ENCODE measurements around the gene PROSER2. TPM values are rescaled to one million over a fixed set of nuclear protein-coding genes. Genes with fewer than 3 reads are reported as not detected.

Gene PROSER2
- not detected in 2 replicates for total RNA-seq

- intact Hi-C loops (cut with micrococcal nuclease) = loop anchor here (2.0 kb wide), 1 partner anchor 39 kb away; no protein-coding TSS in a partner anchor
Measured at GRCh38 chr10:11823122-11823988, at the start of gene PROSER2. PROSER2 (plus strand) TSS chr10:11823356; CDS start chr10:11852078, 28,722 bp downstream.

- intact Hi-C loops (cut with micrococcal nuclease) = no loop called here
Measured at GRCh38 chr10:11773761-11774441, 49.3 kb upstream of the PROSER2 start.

GRCh38 chr10:11775412-11775811 is 47.7 kb upstream of the PROSER2 start:
- intact Hi-C loops (cut with micrococcal nuclease) = no loop called here

GRCh38 chr10:11776080-11776479 is 47.1 kb upstream of the PROSER2 start:
- intact Hi-C loops (cut with micrococcal nuclease) = no loop called here

- intact Hi-C loops (cut with micrococcal nuclease) = loop anchor here (10.0 kb wide), 1 partner anchor 1294 kb away; no protein-coding TSS in a partner anchor
Measured at GRCh38 chr10:11781114-11781513, 42.0 kb upstream of the PROSER2 start.

GRCh38 chr10:11782793-11783557 is 40.2 kb upstream of the PROSER2 start:
- intact Hi-C loops (cut with micrococcal nuclease) = loop anchor here (1.0 to 10.0 kb wide), 3 partner anchors 38 to 1292 kb away; no protein-coding TSS in a partner anchor

- intact Hi-C loops (cut with micrococcal nuclease) = loop anchor here (1.0 to 10.0 kb wide), 3 partner anchors 37 to 1291 kb away; no protein-coding TSS in a partner anchor
Measured at GRCh38 chr10:11783558-11783865, 39.6 kb upstream of the PROSER2 start.

- intact Hi-C loops (cut with micrococcal nuclease) = loop anchor here (10.0 kb wide), 1 partner anchor 1287 kb away; no protein-coding TSS in a partner anchor
Measured at GRCh38 chr10:11787374-11787773, 35.8 kb upstream of the PROSER2 start.

GRCh38 chr10:11787846-11788245 is 35.3 kb upstream of the PROSER2 start:
- intact Hi-C loops (cut with micrococcal nuclease) = loop anchor here (10.0 kb wide), 1 partner anchor 1287 kb away; no protein-coding TSS in a partner anchor

- intact Hi-C loops (cut with micrococcal nuclease) = loop anchor here (10.0 kb wide), 1 partner anchor 1285 kb away; no protein-coding TSS in a partner anchor
Measured at GRCh38 chr10:11789306-11789705, 33.9 kb upstream of the PROSER2 start.

GRCh38 chr10:11789956-11790355 is 33.2 kb upstream of the PROSER2 start:
- intact Hi-C loops (cut with micrococcal nuclease) = loop anchor here (10.0 kb wide), 1 partner anchor 1285 kb away; no protein-coding TSS in a partner anchor

GRCh38 chr10:11793762-11794479 is 29.2 kb upstream of the PROSER2 start:
- intact Hi-C loops (cut with micrococcal nuclease) = no loop called here

GRCh38 chr10:11794566-11794965 is 28.6 kb upstream of the PROSER2 start:
- intact Hi-C loops (cut with micrococcal nuclease) = no loop called here

- intact Hi-C loops (cut with micrococcal nuclease) = no loop called here
Measured at GRCh38 chr10:11795101-11795920, 27.8 kb upstream of the PROSER2 start.

GRCh38 chr10:11796474-11796873 is 26.7 kb upstream of the PROSER2 start:
- intact Hi-C loops (cut with micrococcal nuclease) = no loop called here

- intact Hi-C loops (cut with micrococcal nuclease) = no loop called here
Measured at GRCh38 chr10:11797281-11797680, 25.9 kb upstream of the PROSER2 start.

- intact Hi-C loops (cut with micrococcal nuclease) = no loop called here
Measured at GRCh38 chr10:11797847-11798633, 25.1 kb upstream of the PROSER2 start.

GRCh38 chr10:11798845-11799735 is 24.1 kb upstream of the PROSER2 start:
- intact Hi-C loops (cut with micrococcal nuclease) = no loop called here

All from T-helper 1 cell treated with Interleukin-12 subunit alpha and Interleukin-12 subunit beta and Interleukin-4 antibody, amounts not matched to agents 30 ng/mL and 1 ng/mL, for 36 hours (primary cell).